Mesenchymal stem cell (in vitro differentiated cells and primary cell): Measurements from ENCODE around the gene SORCS1.

Source experiments
- DNase-seq: peaks from one replicate; pipeline ENCODE4 v3.0.0-alpha.2; 2013
- H2AFZ ChIP-seq: one replicate; pipeline ENCODE4 v1.6.1; 2013; ENCODE audit warnings: low read depth, mild to moderate bottlenecking, control low read depth, inconsistent platforms, low read length, moderate library complexity
- H2AK5ac ChIP-seq: 2 replicates; pipeline ENCODE4 v1.6.1; 2013; ENCODE audit warnings: low read length, moderate library complexity, mild to moderate bottlenecking, inconsistent platforms; ENCODE audit not compliant: severe bottlenecking
- H2BK120ac ChIP-seq: one replicate; pipeline ENCODE4 v1.6.1; 2013; ENCODE audit warnings: low read depth, mild to moderate bottlenecking, inconsistent platforms, low read length, moderate library complexity
- H2BK12ac ChIP-seq, 2 experiments: one replicate each; pipeline ENCODE4 v1.6.1; 2013; ENCODE audit warnings: inconsistent platforms in 2 of 2, low read length in 2 of 2, mild to moderate bottlenecking in 2 of 2, moderate library complexity in 2 of 2, control low read depth in 1 of 2
- H2BK15ac ChIP-seq: one replicate; pipeline ENCODE4 v1.6.1; 2013; ENCODE audit warnings: mild to moderate bottlenecking, low read depth, inconsistent platforms; ENCODE audit not compliant: poor library complexity, severe bottlenecking
- H2BK5ac ChIP-seq: 2 replicates; pipeline ENCODE4 v1.6.1; 2013; ENCODE audit warnings: low read depth, mild to moderate bottlenecking, low read length, control low read depth, inconsistent platforms; ENCODE audit not compliant: poor library complexity, severe bottlenecking
- H3K14ac ChIP-seq, 2 experiments: one replicate each; pipeline ENCODE4 v1.6.1; 2013; ENCODE audit warnings: inconsistent platforms in 2 of 2, low read length in 2 of 2, control low read depth in 1 of 2, mild to moderate bottlenecking in 1 of 2, moderate library complexity in 1 of 2
- H3K18ac ChIP-seq, 2 experiments: one replicate each; pipeline ENCODE4 v1.6.1; 2013; ENCODE audit warnings: inconsistent platforms in 2 of 2, low read length in 2 of 2, control low read depth in 1 of 2, low read depth in 1 of 2, mild to moderate bottlenecking in 1 of 2
- H3K23ac ChIP-seq, 2 experiments: one replicate each; pipeline ENCODE4 v1.6.1; 2013; ENCODE audit warnings: inconsistent platforms in 2 of 2, low read length in 2 of 2, mild to moderate bottlenecking in 2 of 2, moderate library complexity in 2 of 2, control low read depth in 1 of 2
- H3K27ac ChIP-seq: 2 replicates; pipeline ENCODE4 v1.5.1; 2013; ENCODE audit warnings: mild to moderate bottlenecking, moderate library complexity, low read length, control low read depth, inconsistent platforms; ENCODE audit not compliant: poor library complexity, severe bottlenecking
- H3K27me3 ChIP-seq, 2 experiments: 2 replicates each; pipeline versions ENCODE4 v1.6.1 to v1.7.0; 2013; ENCODE audit warnings: low read length in 2 of 2, mild to moderate bottlenecking in 2 of 2, moderate library complexity in 2 of 2, control low read depth in 1 of 2, inconsistent platforms in 1 of 2; ENCODE audit not compliant: control insufficient read depth in 1 of 2, insufficient read depth in 1 of 2
- H3K36me3 ChIP-seq, 2 experiments: 2 replicates each; pipeline versions ENCODE4 v1.6.1 to v1.7.0; 2013; ENCODE audit warnings: low read length in 2 of 2, control low read depth in 1 of 2, inconsistent platforms in 1 of 2, low read depth in 1 of 2, mild to moderate bottlenecking in 1 of 2; ENCODE audit not compliant: insufficient read depth in 2 of 2, control insufficient read depth in 1 of 2
- H3K4ac ChIP-seq, 2 experiments: one replicate each; pipeline ENCODE4 v1.6.1; 2013; ENCODE audit warnings: inconsistent platforms in 2 of 2, low read length in 2 of 2, mild to moderate bottlenecking in 2 of 2, moderate library complexity in 2 of 2, control low read depth in 1 of 2, low read depth in 1 of 2
- H3K4me1 ChIP-seq: 2 replicates; pipeline ENCODE4 v1.6.1; 2013; ENCODE audit warnings: low read depth, low read length, control low read depth; ENCODE audit not compliant: control insufficient read depth, insufficient read depth
- H3K4me2 ChIP-seq: 2 replicates; pipeline ENCODE4 v1.6.1; 2013; ENCODE audit warnings: low read length, mild to moderate bottlenecking, inconsistent platforms; ENCODE audit not compliant: poor library complexity, severe bottlenecking
- H3K4me3 ChIP-seq, 2 experiments: 2 replicates each; pipeline versions ENCODE4 v1.5.1 to v1.7.0; 2013; ENCODE audit warnings: low read length in 2 of 2, mild to moderate bottlenecking in 2 of 2, control low read depth in 1 of 2, low read depth in 1 of 2; ENCODE audit not compliant: insufficient read depth in 1 of 2
- H3K79me1 ChIP-seq: replicated peaks from 2 replicates; pipeline ENCODE4 v1.6.1; 2013; ENCODE audit warnings: mild to moderate bottlenecking, control low read depth, low read length, inconsistent platforms; ENCODE audit not compliant: poor library complexity, severe bottlenecking
- H3K9ac ChIP-seq: 2 replicates; pipeline ENCODE4 v1.7.0; 2013; ENCODE audit warnings: mild to moderate bottlenecking, low read length, moderate library complexity
- H3K9me3 ChIP-seq: 2 replicates; pipeline ENCODE4 v1.7.0; 2013; ENCODE audit warnings: mild to moderate bottlenecking, low read length; ENCODE audit not compliant: control insufficient read depth
- H4K8ac ChIP-seq: one replicate; pipeline ENCODE4 v1.6.1; 2013; ENCODE audit warnings: inconsistent platforms, mild to moderate bottlenecking, low read length, moderate library complexity
- H4K91ac ChIP-seq: one replicate; pipeline ENCODE4 v1.6.1; 2013; ENCODE audit warnings: mild to moderate bottlenecking, low read length, inconsistent platforms
- WGBS: methylation state at CpG from one replicate; pipeline ENCODE4 v1.1.7; 2013; ENCODE audit warnings: mixed read lengths; 5-methylcytosine and 5-hydroxymethylcytosine counted together

The SORCS1 gene

DNA sequence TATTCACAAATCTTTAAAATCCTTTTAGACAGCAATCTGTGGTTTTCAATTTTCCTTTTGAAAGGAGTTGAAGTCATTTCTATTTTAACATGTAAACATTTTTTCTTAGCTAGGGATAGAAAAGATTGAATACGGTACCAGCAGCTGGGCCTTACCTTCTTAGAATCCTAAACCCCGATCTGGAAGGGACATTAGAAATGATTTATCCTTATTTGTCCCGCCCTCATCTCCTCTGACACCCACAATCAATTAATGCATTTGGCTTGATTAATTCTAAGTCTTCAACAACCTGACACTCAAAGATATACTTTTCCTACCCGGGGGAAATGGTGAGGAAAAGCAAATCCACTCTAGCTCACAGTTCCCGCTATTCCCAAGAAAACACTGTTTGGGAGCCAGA, 100.4 kb downstream of the SORCS1 start:
- Histone ChIP-seq H3K9me3 (no peaks in the 10 kb centered on the region), H2BK120ac (no peak overlapping the region), H3K4me3 (no peak overlapping the region), H3K18ac (no peak overlapping the region), H3K4me1 (no peaks in the 10 kb centered on the region), H3K36me3 (no peaks in the 10 kb centered on the region), H3K79me1 (no peaks in the 10 kb centered on the region), H3K23ac (no peak overlapping the region), H3K9ac (no peak overlapping the region), H4K91ac (no peak overlapping the region), H2AK5ac (no peak overlapping the region), H3K27me3 (no peaks in the 10 kb centered on the region), H4K8ac (no peak overlapping the region), H3K4ac (no peak overlapping the region), H2BK15ac (no peak overlapping the region), H3K14ac (no peak overlapping the region), H3K27ac (no peak overlapping the region), H3K4me2 (no peak overlapping the region), H2AFZ (no peak overlapping the region), H2BK12ac (no peak overlapping the region), H2BK5ac (no peak overlapping the region)
- DNase-seq: no peak
- WGBS: 77% methylated on average over 5 of the region's 5 CpGs

DNA sequence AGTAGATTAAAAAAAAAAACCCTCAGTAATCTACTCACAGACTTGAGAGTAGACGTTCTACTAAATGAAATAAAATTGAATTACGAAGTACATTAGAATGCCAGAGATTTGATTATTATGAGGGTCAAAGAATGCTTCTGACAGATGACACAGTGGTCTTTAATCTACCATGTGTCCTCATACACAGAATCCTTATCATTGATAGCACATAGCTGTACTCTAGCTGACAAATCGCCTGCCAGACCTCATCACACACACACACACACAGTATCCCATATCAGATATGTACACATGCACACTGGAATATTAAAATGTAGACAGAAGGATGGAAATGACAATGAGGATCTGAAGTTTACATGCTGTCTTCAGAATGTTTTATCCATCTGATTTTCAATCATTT, 104.6 kb downstream of the SORCS1 start:
- H3K23ac ChIP-seq: no peak overlapping the region
- H3K36me3 ChIP-seq: no peaks in the 10 kb centered on the region

DNA sequence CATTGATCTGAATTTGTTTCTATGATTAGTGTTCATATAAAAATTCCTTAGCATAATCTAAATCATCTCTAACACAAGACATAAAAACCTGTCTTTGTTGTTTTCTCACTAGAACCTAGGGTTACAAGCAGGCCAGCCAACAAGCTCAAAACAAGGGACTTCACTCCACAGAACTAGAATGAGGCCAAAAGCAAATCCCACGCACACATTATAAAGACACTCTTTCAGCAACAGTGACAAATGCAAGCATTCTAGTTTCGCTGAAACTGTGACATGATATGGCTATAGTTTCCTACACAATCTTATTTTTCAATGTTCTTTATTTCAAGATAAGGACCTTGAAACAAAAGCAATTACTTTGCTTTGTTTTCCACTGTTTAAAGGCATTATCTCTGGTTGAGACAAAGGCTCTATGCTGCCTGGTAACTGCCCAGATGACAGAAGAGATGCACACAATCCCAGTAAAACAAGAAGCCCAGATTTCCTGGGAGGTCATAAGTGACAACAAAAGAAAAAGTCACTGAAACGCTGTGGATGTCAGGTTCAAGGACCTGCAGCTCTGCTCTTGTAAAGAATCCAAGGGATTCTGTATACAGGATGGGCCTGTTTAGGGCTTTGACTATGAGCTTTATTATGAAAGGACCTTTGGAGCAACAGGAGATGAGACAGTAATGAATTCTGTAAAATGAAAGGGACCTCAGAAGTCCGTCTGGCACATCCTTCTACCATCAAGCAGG, 105.3 kb downstream of the SORCS1 start:
- no peaks in the 10 kb centered on the region for H3K9me3 ChIP-seq
- no peaks in the 10 kb centered on the region for H3K36me3 ChIP-seq
- DNase-seq: no peak
- H2BK15ac ChIP-seq: no peak overlapping the region
- H3K79me1 ChIP-seq: no peaks in the 10 kb centered on the region
- H2AK5ac ChIP-seq: no peak overlapping the region
- H3K4me1 ChIP-seq: no peaks in the 10 kb centered on the region
- no peak overlapping the region for H3K27ac ChIP-seq
- no peak overlapping the region for H3K4me2 ChIP-seq
- H3K14ac ChIP-seq: no peak overlapping the region
- no peak overlapping the region for H3K4me3 ChIP-seq
- no peaks in the 10 kb centered on the region for H3K27me3 ChIP-seq
- no peak overlapping the region for H4K91ac ChIP-seq
- no peak overlapping the region for H4K8ac ChIP-seq
- H2BK5ac ChIP-seq: no peak overlapping the region
- no peak overlapping the region for H3K23ac ChIP-seq
- WGBS: 68% methylated on average over 3 of the region's 4 CpGs
- H3K18ac ChIP-seq: no peak overlapping the region
- no peak overlapping the region for H3K4ac ChIP-seq
- no peak overlapping the region for H2AFZ ChIP-seq
- no peak overlapping the region for H2BK12ac ChIP-seq
- no peak overlapping the region for H3K9ac ChIP-seq
- no peak overlapping the region for H2BK120ac ChIP-seq

More for the DNA sequence above, 104.6 kb downstream of the SORCS1 start:
- Histone ChIP-seq H3K4me2 (no peak overlapping the region), H2AFZ (no peak overlapping the region), H3K4me1 (no peaks in the 10 kb centered on the region), H2AK5ac (no peak overlapping the region), H2BK120ac (no peak overlapping the region), H2BK5ac (no peak overlapping the region), H3K4me3 (no peak overlapping the region), H3K9me3 (no peaks in the 10 kb centered on the region), H2BK12ac (no peak overlapping the region), H2BK15ac (no peak overlapping the region), H4K8ac (no peak overlapping the region), H3K4ac (no peak overlapping the region), H3K18ac (no peak overlapping the region), H3K14ac (no peak overlapping the region), H4K91ac (no peak overlapping the region), H3K27me3 (no peaks in the 10 kb centered on the region), H3K27ac (no peak overlapping the region), H3K9ac (no peak overlapping the region), H3K79me1 (no peaks in the 10 kb centered on the region)
- no CpG with 5 or more reads among the region's 3 CpGs for WGBS
- DNase-seq: no peak

DNA sequence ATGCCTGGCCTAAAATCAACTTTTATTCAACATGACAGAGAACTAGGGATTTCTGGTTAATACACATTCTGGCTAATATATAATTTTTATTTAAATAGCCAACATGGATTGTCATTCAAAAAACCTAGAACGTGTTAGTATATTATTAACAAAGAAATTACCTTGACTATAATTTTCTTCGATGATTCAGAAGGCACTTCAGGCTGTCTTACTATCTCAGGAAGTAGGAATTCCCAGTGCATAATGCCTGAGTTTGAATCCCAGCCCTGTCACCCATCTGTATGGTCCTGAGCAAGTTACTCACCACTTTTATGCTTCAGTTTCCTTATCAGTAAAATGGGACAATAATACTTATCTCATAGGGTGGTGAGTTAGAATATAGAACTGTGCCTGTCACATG, 106.2 kb downstream of the SORCS1 start:
- Histone ChIP-seq H3K18ac (no peak overlapping the region), H3K23ac (no peak overlapping the region), H4K91ac (no peak overlapping the region), H3K27me3 (no peaks in the 10 kb centered on the region), H3K9ac (no peak overlapping the region), H2BK15ac (no peak overlapping the region), H3K27ac (no peak overlapping the region), H2AK5ac (no peak overlapping the region), H2BK5ac (no peak overlapping the region), H3K4me3 (no peak overlapping the region), H3K36me3 (no peaks in the 10 kb centered on the region), H2BK120ac (no peak overlapping the region), H3K14ac (no peak overlapping the region), H2AFZ (no peak overlapping the region), H3K4me1 (no peaks in the 10 kb centered on the region), H3K4ac (no peak overlapping the region), H2BK12ac (no peak overlapping the region), H4K8ac (no peak overlapping the region), H3K79me1 (no peaks in the 10 kb centered on the region), H3K9me3 (no peaks in the 10 kb centered on the region), H3K4me2 (no peak overlapping the region)
- DNase-seq: no peak
- 93% methylated on average over 2 of the region's 2 CpGs for WGBS
